Measurements from ENCODE around the gene MROH2A.

GRCh38 chr2:233817995-233818638 is 40.0 kb downstream of the MROH2A start:
- TF ChIP-seq USF1 (IDR thresholded peaks at IDR 0.05): no peak
- TF ChIP-seq, protein P1, sequence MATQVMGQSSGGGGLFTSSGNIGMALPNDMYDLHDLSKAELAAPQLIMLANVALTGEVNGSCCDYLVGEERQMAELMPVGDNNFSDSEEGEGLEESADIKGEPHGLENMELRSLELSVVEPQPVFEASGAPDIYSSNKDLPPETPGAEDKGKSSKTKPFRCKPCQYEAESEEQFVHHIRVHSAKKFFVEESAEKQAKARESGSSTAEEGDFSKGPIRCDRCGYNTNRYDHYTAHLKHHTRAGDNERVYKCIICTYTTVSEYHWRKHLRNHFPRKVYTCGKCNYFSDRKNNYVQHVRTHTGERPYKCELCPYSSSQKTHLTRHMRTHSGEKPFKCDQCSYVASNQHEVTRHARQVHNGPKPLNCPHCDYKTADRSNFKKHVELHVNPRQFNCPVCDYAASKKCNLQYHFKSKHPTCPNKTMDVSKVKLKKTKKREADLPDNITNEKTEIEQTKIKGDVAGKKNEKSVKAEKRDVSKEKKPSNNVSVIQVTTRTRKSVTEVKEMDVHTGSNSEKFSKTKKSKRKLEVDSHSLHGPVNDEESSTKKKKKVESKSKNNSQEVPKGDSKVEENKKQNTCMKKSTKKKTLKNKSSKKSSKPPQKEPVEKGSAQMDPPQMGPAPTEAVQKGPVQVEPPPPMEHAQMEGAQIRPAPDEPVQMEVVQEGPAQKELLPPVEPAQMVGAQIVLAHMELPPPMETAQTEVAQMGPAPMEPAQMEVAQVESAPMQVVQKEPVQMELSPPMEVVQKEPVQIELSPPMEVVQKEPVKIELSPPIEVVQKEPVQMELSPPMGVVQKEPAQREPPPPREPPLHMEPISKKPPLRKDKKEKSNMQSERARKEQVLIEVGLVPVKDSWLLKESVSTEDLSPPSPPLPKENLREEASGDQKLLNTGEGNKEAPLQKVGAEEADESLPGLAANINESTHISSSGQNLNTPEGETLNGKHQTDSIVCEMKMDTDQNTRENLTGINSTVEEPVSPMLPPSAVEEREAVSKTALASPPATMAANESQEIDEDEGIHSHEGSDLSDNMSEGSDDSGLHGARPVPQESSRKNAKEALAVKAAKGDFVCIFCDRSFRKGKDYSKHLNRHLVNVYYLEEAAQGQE (IDR thresholded peaks at IDR 0.05; ENCODE audit: low read depth): no peak

Data from Ishikawa (cell line).